Cardiac muscle cell (in vitro differentiated cells and primary cell): ENCODE data around the gene CD4. TPM values are rescaled to one million over a fixed set of nuclear protein-coding genes. Genes with fewer than 3 reads are reported as not detected.

Experiments used
- DNase-seq, 2 donors: peaks; one replicate each; pipeline versions ENCODE4 v3.0.0 to v3.0.0-alpha.2; 2010 to 2017; ENCODE audit warnings: low read depth in 1 of 2, low spot score in 1 of 2
- H3K27ac ChIP-seq: fragments of 200-600 bp; sonication (generic); 2 replicates; pipeline ENCODE4 v1.5.1; 2016
- H3K27me3 ChIP-seq: fragments of 200-600 bp; sonication (generic); 2 replicates; pipeline ENCODE4 v1.6.0; 2016; ENCODE audit warnings: control low read depth
- H3K36me3 ChIP-seq: fragments of 200-600 bp; sonication (generic); 2 replicates; pipeline ENCODE4 v1.5.1; 2016; ENCODE audit warnings: control low read depth
- H3K4me1 ChIP-seq: fragments of 200-600 bp; sonication (generic); 2 replicates; pipeline ENCODE4 v1.8.1; 2017; ENCODE audit warnings: low read depth, mild to moderate bottlenecking, mixed run types
- H3K4me3 ChIP-seq: fragments of 200-600 bp; sonication (generic); 2 replicates; pipeline ENCODE4 v1.5.1; 2016; ENCODE audit warnings: mild to moderate bottlenecking
- H3K9me3 ChIP-seq: fragments of 200-600 bp; sonication (generic); 2 replicates; pipeline ENCODE4 v1.5.1; 2017; ENCODE audit warnings: low read depth, mild to moderate bottlenecking, control low read depth
- polyA plus RNA-seq: library from polyadenylated mRNA; unstranded; fragments of >200 nt; fragmentation: Nextera tagmentation; extraction: Ambion mirVana; gene quantifications from 2 replicates; pipeline ENCODE4 v1.2.1, GENCODE V29; 2016
- total RNA-seq: library from RNA; depleted of rRNA; stranded (reverse); fragments of >200 nt; gene quantifications from 2 replicates; pipeline ENCODE4 v1.2.3, GENCODE V29; 2016
- TF ChIP-seq, protein P1 (sequence below): IDR thresholded peaks from 2 replicates; pipeline ENCODE4 v1.5.1; 2012; ENCODE audit warnings: low read depth, mild to moderate bottlenecking, low read length

Gene CD4
- total and polyA plus RNA-seq, 2 experiments from 2014 or later, result 3.3 to 5.9 TPM

DNA sequence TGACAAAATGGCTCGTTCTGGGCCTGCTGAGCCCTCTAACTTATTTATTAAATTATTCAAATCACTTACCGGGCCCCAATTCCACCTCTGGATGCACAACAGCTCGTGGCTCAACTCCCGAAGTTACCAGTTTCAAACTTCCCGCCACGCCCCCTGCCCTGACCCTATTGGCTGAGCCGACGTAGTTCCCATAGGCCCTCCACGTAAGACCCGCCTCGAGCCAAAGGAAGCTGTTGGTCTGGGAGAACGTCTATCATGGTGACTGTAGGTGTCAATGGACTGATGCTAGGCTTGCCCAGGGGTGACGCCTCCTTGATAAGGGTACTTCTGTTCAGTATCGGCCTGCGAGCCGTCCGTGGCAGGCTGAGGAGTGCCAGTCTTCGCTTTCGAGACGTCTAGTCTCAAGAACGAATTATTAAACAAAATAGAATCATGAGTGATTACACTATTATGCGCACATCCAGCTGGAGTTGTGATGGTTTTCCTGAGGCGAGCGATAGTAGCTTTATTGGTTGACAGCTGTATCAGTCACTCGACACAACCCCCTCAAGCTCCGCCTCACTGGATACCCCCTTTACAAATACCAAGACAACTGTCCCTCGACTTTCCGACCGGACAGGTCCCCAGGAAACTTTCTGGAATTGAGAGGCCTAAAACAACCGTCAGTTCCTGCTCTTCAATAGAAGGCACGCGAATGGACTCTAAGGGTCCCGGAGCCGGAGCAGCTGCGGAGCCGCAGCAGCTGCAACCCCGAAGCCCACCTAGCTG is 62.0 kb downstream of the CD4 start, which contains the start of gene CDCA3:
CDCA3 (minus strand) TSS at position 134 of the 768 bp plus-strand sequence. CDS start 334 bp downstream, outside the sequence.
- Histone ChIP-seq H3K27me3 (no peaks in the 10 kb centered on the region), H3K36me3 (peaks cover 8% of the 10 kb centered on the region), H3K4me3 (peak within 1 kb of the TSS; percentile 53), H3K27ac (peak within 1 kb of the TSS; percentile 84), H3K4me1 (no peaks in the 10 kb centered on the region), H3K9me3 (no peaks in the 10 kb centered on the region)
- TF ChIP-seq, protein P1, sequence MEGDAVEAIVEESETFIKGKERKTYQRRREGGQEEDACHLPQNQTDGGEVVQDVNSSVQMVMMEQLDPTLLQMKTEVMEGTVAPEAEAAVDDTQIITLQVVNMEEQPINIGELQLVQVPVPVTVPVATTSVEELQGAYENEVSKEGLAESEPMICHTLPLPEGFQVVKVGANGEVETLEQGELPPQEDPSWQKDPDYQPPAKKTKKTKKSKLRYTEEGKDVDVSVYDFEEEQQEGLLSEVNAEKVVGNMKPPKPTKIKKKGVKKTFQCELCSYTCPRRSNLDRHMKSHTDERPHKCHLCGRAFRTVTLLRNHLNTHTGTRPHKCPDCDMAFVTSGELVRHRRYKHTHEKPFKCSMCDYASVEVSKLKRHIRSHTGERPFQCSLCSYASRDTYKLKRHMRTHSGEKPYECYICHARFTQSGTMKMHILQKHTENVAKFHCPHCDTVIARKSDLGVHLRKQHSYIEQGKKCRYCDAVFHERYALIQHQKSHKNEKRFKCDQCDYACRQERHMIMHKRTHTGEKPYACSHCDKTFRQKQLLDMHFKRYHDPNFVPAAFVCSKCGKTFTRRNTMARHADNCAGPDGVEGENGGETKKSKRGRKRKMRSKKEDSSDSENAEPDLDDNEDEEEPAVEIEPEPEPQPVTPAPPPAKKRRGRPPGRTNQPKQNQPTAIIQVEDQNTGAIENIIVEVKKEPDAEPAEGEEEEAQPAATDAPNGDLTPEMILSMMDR, result no peak
- DNase-seq, result peak; percentile 98 to 99

DNA sequence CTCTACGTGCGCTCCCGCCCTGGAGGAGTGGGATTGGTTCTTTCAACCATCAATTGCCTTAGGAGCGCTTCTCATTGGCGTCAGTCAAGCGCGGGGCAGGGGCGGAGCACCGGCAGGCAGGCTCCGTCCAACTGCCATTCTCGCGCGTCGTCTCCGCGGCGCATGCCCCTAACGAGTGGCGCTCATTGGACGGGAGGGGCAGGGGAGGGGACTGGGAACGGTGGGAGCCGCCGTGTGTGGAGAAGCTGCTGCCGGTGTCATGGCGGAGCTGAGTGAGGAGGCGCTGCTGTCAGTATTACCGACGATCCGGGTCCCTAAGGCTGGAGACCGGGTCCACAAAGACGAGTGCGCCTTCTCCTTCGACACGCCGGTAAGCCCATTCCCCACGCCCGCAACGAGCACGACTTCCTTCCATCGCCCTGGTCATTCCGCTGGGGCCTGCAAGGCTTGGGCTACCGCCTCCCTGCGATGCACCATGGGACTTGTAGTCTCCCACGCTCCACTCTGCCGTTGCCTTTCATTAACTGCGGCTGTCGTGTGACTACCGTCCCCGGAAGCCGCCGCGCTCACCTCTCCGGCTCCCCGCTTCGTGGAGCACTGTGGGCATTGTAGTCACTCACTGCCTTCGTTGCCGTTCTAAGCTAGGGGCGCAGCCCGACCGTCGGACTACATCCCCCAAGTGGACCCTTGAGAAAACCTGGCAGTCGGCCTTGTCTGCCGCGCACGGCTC is 62.8 kb downstream of the CD4 start, which contains the start of gene USP5:
USP5 (plus strand) TSS at position 230 of the 730 bp plus-strand sequence; CDS start at position 260, 30 bp downstream.
- peak; percentile 99 to 100 for DNase-seq
- TF ChIP-seq, protein P1, result no peak
- peaks cover 16% of the 10 kb centered on the region for H3K36me3 ChIP-seq
- no peaks in the 10 kb centered on the region for H3K9me3 ChIP-seq
- H3K4me3 ChIP-seq, result peak within 1 kb of the TSS; percentile 53
- peak within 1 kb of the TSS; percentile 84 for H3K27ac ChIP-seq
- H3K27me3 ChIP-seq, result no peaks in the 10 kb centered on the region
- no peaks in the 10 kb centered on the region for H3K4me1 ChIP-seq

DNA sequence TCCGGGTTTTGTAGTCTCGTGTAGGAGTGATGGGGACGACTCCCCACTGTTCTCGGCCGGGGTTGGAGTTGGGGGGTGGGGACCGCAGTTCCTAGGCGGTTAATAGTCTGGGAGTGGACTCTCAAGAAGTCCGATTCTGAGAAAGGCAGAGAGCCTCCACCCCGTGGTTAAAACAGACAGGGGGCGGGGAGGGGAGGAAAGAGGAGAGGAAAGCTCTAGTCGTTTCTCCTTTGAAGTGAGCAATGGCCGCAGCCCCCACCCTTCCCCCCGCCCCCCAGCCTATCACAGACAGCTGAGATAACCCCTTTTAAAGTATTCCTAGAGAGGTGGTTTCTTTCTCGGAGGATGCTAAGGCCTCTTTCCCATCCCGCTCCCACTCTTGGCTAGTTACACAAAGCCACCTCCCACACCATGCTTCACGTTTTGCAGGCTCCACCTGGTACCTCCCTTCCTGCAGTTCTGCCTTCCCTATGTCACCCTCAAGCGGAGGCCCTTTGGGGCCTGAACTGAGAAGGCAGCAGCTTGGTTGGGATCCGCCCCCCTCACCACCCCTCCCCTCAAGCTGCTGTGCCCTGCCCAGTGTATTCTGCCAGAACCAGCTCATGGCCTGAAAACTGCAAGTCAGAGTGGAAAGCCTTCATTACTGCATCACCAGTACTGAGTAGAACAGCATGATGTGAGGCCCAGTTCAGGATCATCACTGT is 63.5 kb downstream of the CD4 start:
- Histone ChIP-seq H3K27ac (peak overlapping the region; percentile 78), H3K9me3 (no peaks in the 10 kb centered on the region), H3K36me3 (peaks cover 23% of the 10 kb centered on the region), H3K4me1 (no peaks in the 10 kb centered on the region), H3K4me3 (peak overlapping the region; percentile 53), H3K27me3 (no peaks in the 10 kb centered on the region)
- DNase-seq, result peak; percentile 59 to 66
- TF ChIP-seq, protein P1, result no peak

DNA sequence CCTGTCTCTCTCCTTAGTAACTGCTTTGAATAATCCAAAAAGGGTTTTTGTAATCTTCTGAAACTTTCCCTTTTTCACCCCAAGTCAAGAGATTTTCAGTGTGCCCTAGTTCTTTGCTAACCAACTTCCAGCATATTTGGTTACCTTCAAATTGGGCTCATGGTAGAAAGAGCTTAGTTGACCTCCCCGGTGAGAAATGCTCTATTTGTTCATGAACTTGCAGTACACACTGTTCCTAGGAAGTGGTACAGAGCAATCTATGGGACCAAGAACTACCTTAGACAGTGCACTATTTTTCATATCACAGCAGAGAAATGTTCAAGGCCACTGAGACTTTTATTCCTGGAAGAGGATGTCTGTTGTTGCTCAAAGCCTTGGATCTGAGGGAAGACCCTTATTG is 64.3 kb downstream of the CD4 start:
- Histone ChIP-seq H3K9me3 (no peaks in the 10 kb centered on the region), H3K4me1 (no peaks in the 10 kb centered on the region), H3K27me3 (no peaks in the 10 kb centered on the region), H3K27ac (peak overlapping the region; percentile 78), H3K36me3 (peaks cover 31% of the 10 kb centered on the region), H3K4me3 (no peak overlapping the region)
- DNase-seq, result no peak
- TF ChIP-seq, protein P1, result no peak

DNA sequence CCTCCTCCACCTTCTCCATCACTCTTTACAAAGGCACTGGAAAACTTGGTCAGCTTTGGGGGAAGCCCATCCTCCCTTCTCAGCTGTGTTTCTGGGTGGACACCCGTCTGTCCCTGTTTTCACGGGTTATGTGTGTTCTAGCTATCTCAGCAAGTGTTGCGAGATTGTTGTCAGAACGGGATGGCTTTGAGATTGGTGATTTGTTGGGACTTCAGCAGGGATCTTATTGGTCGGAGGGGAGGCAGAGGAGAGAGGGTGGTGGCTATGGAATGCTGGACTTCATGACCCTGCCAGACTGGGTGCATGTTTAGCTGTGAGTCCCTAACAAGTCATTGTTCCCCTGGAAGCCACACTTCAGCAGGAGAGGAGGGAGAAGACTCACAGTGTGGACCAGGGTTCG is 64.7 kb downstream of the CD4 start:
- peaks cover 35% of the 10 kb centered on the region for H3K36me3 ChIP-seq
- no peak for DNase-seq
- TF ChIP-seq, protein P1, result no peak
- no peaks in the 10 kb centered on the region for H3K27me3 ChIP-seq
- H3K4me3 ChIP-seq, result no peak overlapping the region
- H3K27ac ChIP-seq, result peak overlapping the region; percentile 78
- no peaks in the 10 kb centered on the region for H3K9me3 ChIP-seq
- no peaks in the 10 kb centered on the region for H3K4me1 ChIP-seq
